Measurements from ENCODE around the gene CPAMD8. TPM values are rescaled to one million over a fixed set of nuclear protein-coding genes. Genes with fewer than 3 reads are reported as not detected.
"Not testable (repeated sequence)": the region's sequence is repeated elsewhere in the genome, so short reads cannot be mapped to it uniquely, and the experiment has no call there.

The CPAMD8 gene
- polyA plus RNA-seq, 3 donors: 34.1 to 55.6 (median 44.2) TPM

GRCh38 chr19:16937796-16938195 is 88.8 kb downstream of the CPAMD8 start:
- DNase-seq (ENCODE audit: extremely low read depth in 1 of 11, low read depth in 9 of 11, low spot score in 4 of 11): not testable (repeated sequence)

- DNase-seq (ENCODE audit: extremely low read depth in 1 of 11, low read depth in 9 of 11, low spot score in 4 of 11): no peak
Observed at GRCh38 chr19:16936901-16937300, 89.7 kb downstream of the CPAMD8 start.

- no peak for DNase-seq (ENCODE audit: extremely low read depth in 1 of 11, low read depth in 9 of 11, low spot score in 4 of 11)
Observed at GRCh38 chr19:16934489-16934888, 92.1 kb downstream of the CPAMD8 start.

GRCh38 chr19:16931306-16931705 is 95.3 kb downstream of the CPAMD8 start:
- DNase-seq (ENCODE audit: extremely low read depth in 1 of 11, low read depth in 9 of 11, low spot score in 4 of 11): no peak

- DNase-seq (ENCODE audit: extremely low read depth in 1 of 11, low read depth in 9 of 11, low spot score in 4 of 11): no peak
Observed at GRCh38 chr19:16930753-16931152, 95.9 kb downstream of the CPAMD8 start.

GRCh38 chr19:16928916-16929315 is 97.7 kb downstream of the CPAMD8 start:
- DNase-seq (ENCODE audit: extremely low read depth in 1 of 11, low read depth in 9 of 11, low spot score in 4 of 11): no peak

- DNase-seq (ENCODE audit: extremely low read depth in 1 of 11, low read depth in 9 of 11, low spot score in 4 of 11): no peak
Observed at GRCh38 chr19:16928351-16928750, 98.3 kb downstream of the CPAMD8 start.

GRCh38 chr19:16927883-16928282 is 98.7 kb downstream of the CPAMD8 start:
- no peak for DNase-seq (ENCODE audit: extremely low read depth in 1 of 11, low read depth in 9 of 11, low spot score in 4 of 11)

GRCh38 chr19:16922949-16923348 is 103.7 kb downstream of the CPAMD8 start:
- DNase-seq (ENCODE audit: extremely low read depth in 1 of 11, low read depth in 9 of 11, low spot score in 4 of 11): no peak

GRCh38 chr19:16922592-16922934 is 104.0 kb downstream of the CPAMD8 start:
- no peak for DNase-seq (ENCODE audit: extremely low read depth in 1 of 11, low read depth in 9 of 11, low spot score in 4 of 11)

GRCh38 chr19:16921766-16922591 is 104.6 kb downstream of the CPAMD8 start:
- no peak for DNase-seq (ENCODE audit: extremely low read depth in 1 of 11, low read depth in 9 of 11, low spot score in 4 of 11)

GRCh38 chr19:16920816-16921529 is 105.6 kb downstream of the CPAMD8 start:
- DNase-seq (ENCODE audit: extremely low read depth in 1 of 11, low read depth in 9 of 11, low spot score in 4 of 11): no peak

GRCh38 chr19:16919496-16919895 is 107.1 kb downstream of the CPAMD8 start:
- DNase-seq (ENCODE audit: extremely low read depth in 1 of 11, low read depth in 9 of 11, low spot score in 4 of 11): no peak

- DNase-seq (ENCODE audit: extremely low read depth in 1 of 11, low read depth in 9 of 11, low spot score in 4 of 11): no peak
Observed at GRCh38 chr19:16917401-16917800, 109.2 kb downstream of the CPAMD8 start.

- DNase-seq (ENCODE audit: extremely low read depth in 1 of 11, low read depth in 9 of 11, low spot score in 4 of 11): no peak
Observed at GRCh38 chr19:16915734-16916133, 110.9 kb downstream of the CPAMD8 start.

GRCh38 chr19:16915135-16915534 is 111.5 kb downstream of the CPAMD8 start:
- no peak for DNase-seq (ENCODE audit: extremely low read depth in 1 of 11, low read depth in 9 of 11, low spot score in 4 of 11)

- no peak for DNase-seq (ENCODE audit: extremely low read depth in 1 of 11, low read depth in 9 of 11, low spot score in 4 of 11)
Observed at GRCh38 chr19:16914421-16914820, 112.2 kb downstream of the CPAMD8 start.

GRCh38 chr19:16912780-16913179 is 113.8 kb downstream of the CPAMD8 start:
- DNase-seq (ENCODE audit: extremely low read depth in 1 of 11, low read depth in 9 of 11, low spot score in 4 of 11): no peak

- no peak for DNase-seq (ENCODE audit: extremely low read depth in 1 of 11, low read depth in 9 of 11, low spot score in 4 of 11)
Observed at GRCh38 chr19:16911046-16911445, 115.6 kb downstream of the CPAMD8 start.

GRCh38 chr19:16908759-16909158 is 117.9 kb downstream of the CPAMD8 start:
- DNase-seq (ENCODE audit: extremely low read depth in 1 of 11, low read depth in 9 of 11, low spot score in 4 of 11): no peak

GRCh38 chr19:16904599-16904998 is 122.0 kb downstream of the CPAMD8 start:
- no peak for DNase-seq (ENCODE audit: extremely low read depth in 1 of 11, low read depth in 9 of 11, low spot score in 4 of 11)

All from renal cortex interstitium (tissue), 11 donors.